ENCODE measurements around the gene USP25. TPM values are rescaled to one million over a fixed set of nuclear protein-coding genes. Genes with fewer than 3 reads are reported as not detected.

USP25 gene
- total RNA-seq, 4 donors from 2014 or later = 17.4 to 42.0 (median 27.5) TPM

DNA sequence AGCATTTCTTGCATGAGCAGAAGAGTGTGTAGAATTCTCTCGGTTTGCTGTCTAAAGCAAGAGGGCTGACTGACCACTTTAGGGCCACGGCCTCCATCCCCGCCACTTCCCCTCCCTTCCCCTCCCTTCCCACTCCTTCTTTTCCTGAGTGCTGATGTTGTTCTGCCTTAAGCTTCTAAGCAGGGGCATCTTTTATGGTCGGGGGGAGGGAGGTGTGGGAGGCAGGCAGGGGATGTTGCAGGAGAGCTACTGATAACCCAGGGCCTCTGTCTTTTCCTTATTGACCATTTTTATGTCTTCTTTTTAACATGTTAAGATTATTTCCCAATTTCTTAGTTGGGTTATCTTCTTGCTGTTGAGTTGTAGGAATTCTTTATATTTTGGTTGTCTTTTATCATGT is 15.1 kb downstream of the USP25 start:
- DNase-seq = no peak
- Histone ChIP-seq H3K36me3 (peaks cover 0 to 9% (median 0%) of the 10 kb centered on the region in 3 donors), H3K4me3 (no peak overlapping the region), H3K9me3 (no peaks in the 10 kb centered on the region), H3K27ac (no peak overlapping the region), H3K27me3 (no peaks in the 10 kb centered on the region), H3K4me1 (peaks cover 15 to 66% (median 28%) of the 10 kb centered on the region in 3 donors)
- TF ChIP-seq, protein P1, sequence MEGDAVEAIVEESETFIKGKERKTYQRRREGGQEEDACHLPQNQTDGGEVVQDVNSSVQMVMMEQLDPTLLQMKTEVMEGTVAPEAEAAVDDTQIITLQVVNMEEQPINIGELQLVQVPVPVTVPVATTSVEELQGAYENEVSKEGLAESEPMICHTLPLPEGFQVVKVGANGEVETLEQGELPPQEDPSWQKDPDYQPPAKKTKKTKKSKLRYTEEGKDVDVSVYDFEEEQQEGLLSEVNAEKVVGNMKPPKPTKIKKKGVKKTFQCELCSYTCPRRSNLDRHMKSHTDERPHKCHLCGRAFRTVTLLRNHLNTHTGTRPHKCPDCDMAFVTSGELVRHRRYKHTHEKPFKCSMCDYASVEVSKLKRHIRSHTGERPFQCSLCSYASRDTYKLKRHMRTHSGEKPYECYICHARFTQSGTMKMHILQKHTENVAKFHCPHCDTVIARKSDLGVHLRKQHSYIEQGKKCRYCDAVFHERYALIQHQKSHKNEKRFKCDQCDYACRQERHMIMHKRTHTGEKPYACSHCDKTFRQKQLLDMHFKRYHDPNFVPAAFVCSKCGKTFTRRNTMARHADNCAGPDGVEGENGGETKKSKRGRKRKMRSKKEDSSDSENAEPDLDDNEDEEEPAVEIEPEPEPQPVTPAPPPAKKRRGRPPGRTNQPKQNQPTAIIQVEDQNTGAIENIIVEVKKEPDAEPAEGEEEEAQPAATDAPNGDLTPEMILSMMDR (IDR thresholded peaks at IDR 0.05) = no peak
- no peak for TF ChIP-seq POLR2A (IDR thresholded peaks at IDR 0.05)
- intact Hi-C loops (cut with DNase I) = no loop called here
- 71 to 85% methylated on average over 4 of the region's 4 CpGs for WGBS, 2 donors

DNA sequence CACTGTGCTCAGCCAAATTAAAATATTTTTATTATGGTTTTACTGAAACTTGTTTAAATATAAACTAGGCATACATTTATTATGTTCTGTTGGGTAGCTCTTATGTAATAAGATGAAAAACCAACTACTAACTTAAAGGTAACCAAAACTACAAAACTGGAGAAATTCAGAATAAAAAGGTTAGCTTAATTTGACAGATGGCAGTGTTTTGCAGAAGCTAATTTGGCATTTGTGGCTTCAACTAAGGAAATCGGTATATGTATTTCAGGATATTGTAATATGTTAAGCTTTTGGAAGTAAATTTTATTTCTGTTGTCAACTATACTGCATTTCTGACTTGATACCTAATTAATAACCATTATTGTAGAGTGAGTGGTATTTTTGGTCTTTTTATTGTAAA is 18.8 kb downstream of the USP25 start:
- H3K4me1 ChIP-seq = peaks cover 0 to 66% (median 17%) of the 10 kb centered on the region in 3 donors
- no peaks in the 10 kb centered on the region for H3K27me3 ChIP-seq
- TF ChIP-seq, protein P1 (IDR thresholded peaks at IDR 0.05) = no peak
- TF ChIP-seq POLR2A (IDR thresholded peaks at IDR 0.05) = no peak
- DNase-seq = no peak
- no peaks in the 10 kb centered on the region for H3K36me3 ChIP-seq
- no peak overlapping the region for H3K27ac ChIP-seq
- no peaks in the 10 kb centered on the region for H3K9me3 ChIP-seq
- intact Hi-C loops (cut with DNase I) = no loop called here
- H3K4me3 ChIP-seq = no peak overlapping the region
- WGBS, 2 donors = 58 to 83% methylated on average over 1 of the region's 1 CpG

DNA sequence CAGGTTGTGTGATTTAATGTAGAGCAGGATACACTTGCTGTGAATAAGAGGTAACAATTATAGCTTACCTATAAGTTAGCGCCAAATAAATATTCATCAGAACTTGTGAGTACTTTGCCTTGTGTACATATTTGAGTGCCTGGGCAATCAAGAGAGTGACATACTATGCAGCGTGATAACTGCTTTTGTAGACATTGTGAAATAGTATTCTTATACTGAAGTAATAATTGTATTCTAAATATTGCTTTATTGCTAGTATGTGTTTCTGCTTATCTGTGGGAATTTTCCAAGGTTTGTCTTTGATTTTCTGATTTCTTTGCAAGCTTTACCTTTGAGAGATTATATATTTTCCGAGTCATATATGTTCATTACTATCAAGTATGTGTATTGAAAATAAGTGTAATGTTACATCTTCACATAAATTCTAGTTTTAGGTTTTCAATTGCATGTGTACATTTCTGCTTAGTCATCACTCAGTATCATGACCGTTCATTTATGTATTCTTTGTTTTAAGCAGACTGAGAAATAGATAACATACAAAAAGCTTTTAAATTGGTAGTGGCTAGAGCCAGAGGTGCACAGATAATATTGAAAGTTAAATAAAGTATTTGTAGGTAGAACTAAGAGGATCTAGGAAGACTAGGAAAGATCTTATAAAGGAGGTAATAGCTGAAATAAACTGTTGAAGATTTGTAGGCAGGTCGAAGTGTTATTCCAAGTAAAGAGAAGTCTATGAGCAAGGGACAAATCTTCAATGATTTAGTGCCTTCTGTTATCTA is 19.5 kb downstream of the USP25 start:
- H3K27ac ChIP-seq = no peak overlapping the region
- H3K4me3 ChIP-seq = no peak overlapping the region
- intact Hi-C loops (cut with DNase I) = no loop called here
- no peak for DNase-seq
- peaks cover 6 to 66% (median 16%) of the 10 kb centered on the region in 3 donors for H3K4me1 ChIP-seq
- 69 to 74% methylated on average over 5 of the region's 5 CpGs for WGBS, 2 donors
- TF ChIP-seq, protein P1 (IDR thresholded peaks at IDR 0.05) = no peak
- no peak for TF ChIP-seq POLR2A (IDR thresholded peaks at IDR 0.05)
- no peaks in the 10 kb centered on the region for H3K27me3 ChIP-seq
- H3K36me3 ChIP-seq = no peaks in the 10 kb centered on the region
- H3K9me3 ChIP-seq = no peaks in the 10 kb centered on the region

DNA sequence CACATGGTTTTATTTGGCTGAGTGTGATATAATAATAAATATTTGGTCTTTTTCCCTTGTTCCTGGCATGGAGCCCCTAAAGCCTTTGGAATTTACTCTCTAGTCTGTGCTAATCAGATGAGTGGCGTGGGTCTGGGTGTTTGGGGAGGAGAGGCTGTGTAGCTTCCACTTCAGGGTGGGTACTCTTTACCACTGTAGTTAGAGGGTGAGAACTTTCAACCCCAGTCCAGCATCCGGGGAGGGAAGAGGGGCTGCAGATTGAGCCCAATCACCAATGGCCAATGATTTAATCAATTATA is 20.0 kb downstream of the USP25 start:
- Histone ChIP-seq H3K9me3 (no peaks in the 10 kb centered on the region), H3K27me3 (no peaks in the 10 kb centered on the region), H3K36me3 (no peaks in the 10 kb centered on the region), H3K4me1 (peaks cover 11 to 70% (median 16%) of the 10 kb centered on the region in 3 donors), H3K4me3 (no peak overlapping the region), H3K27ac (no peak overlapping the region)
- DNase-seq = no peak
- TF ChIP-seq, protein P1 (IDR thresholded peaks at IDR 0.05) = no peak
- TF ChIP-seq POLR2A (IDR thresholded peaks at IDR 0.05) = no peak
- WGBS, 2 donors = 72% methylated on average over 2 of the region's 2 CpGs
- intact Hi-C loops (cut with DNase I) = no loop called here

DNA sequence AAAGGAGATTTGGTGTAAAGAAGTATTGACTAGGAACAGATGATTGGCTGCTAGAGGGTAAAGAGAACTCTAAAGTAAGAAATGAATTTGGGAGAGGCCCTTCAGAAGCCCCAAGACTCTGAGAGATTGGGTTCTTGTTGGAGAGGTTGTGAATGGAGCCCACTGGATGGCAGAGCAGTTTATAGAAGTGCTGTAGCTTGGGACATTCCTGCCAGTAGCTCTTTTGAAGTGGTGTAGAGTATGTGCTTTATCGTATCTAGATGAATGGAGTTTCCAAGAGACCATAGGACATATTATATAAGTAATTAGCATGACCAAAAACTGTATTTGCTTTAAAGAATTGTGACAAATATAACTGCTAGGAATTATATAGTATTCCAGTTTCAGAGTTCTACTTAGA is 21.3 kb downstream of the USP25 start:
- no peak for DNase-seq
- TF ChIP-seq, protein P1 (IDR thresholded peaks at IDR 0.05) = no peak
- Histone ChIP-seq H3K9me3 (no peaks in the 10 kb centered on the region), H3K27ac (no peak overlapping the region), H3K4me3 (no peak overlapping the region), H3K27me3 (no peaks in the 10 kb centered on the region), H3K4me1 (peaks cover 11 to 82% (median 23%) of the 10 kb centered on the region in 3 donors), H3K36me3 (no peaks in the 10 kb centered on the region)
- intact Hi-C loops (cut with DNase I) = no loop called here
- WGBS, 2 donors = 73 to 85% methylated on average over 1 of the region's 1 CpG
